A549 (cell line): Measurements from ENCODE around the gene PLCB4.

Experiments used
- CHD4 ChIP-seq: fragments of 200-600 bp; sonication (generic); IDR thresholded peaks from 2 replicates; pipeline ENCODE4 v1.6.1; 2016; ENCODE audit warnings: antibody characterized with exemption, mild to moderate bottlenecking, borderline replicate concordance
- E2F6 ChIP-seq: IDR thresholded peaks from 2 replicates; pipeline ENCODE4 v1.6.1; 2012; ENCODE audit warnings: low read depth, borderline replicate concordance
- EP300 ChIP-seq, 2 experiments: fragments of >200 bp; sonication (Bioruptor Twin); formaldehyde crosslinking; IDR thresholded peaks; 2 replicates in 1 of 2; 3 replicates in 1 of 2; pipeline ENCODE4 v1.6.1; 2016 to 2017
- HMGXB4 ChIP-seq: fragments of 250-450 bp; sonication (Bioruptor Pico); IDR thresholded peaks from 2 replicates; pipeline ENCODE4 v1.5.0; 2021; ENCODE audit warnings: mild to moderate bottlenecking, moderate library complexity, borderline replicate concordance
- POLR2A ChIP-seq: IDR thresholded peaks from 2 replicates; pipeline ENCODE4 v1.6.1; 2012; ENCODE audit warnings: mild to moderate bottlenecking, low read length
- POLR2AphosphoS2 ChIP-seq: conservative IDR thresholded peaks from 2 replicates; pipeline ENCODE4 v1.6.1; 2012; ENCODE audit warnings: low read length, improper control_type of control experiment, inconsistent platforms
- RAD21 ChIP-seq, 2 experiments: fragments of >200 bp in 1 of 2; sonication (Bioruptor Twin) in 1 of 2; formaldehyde crosslinking in 1 of 2; IDR thresholded peaks in 1 of 2; conservative IDR thresholded peaks in 1 of 2; 2 replicates in 1 of 2; 3 replicates in 1 of 2; pipeline ENCODE4 v1.6.1; 2012 to 2018; ENCODE audit warnings: inconsistent platforms in 1 of 2
- RARB ChIP-seq: fragments of 250-450 bp; sonication (Bioruptor Pico); IDR thresholded peaks from 2 replicates; pipeline ENCODE4 v1.8.0; 2021; ENCODE audit warnings: mild to moderate bottlenecking, moderate library complexity
- ZNF302 ChIP-seq: fragments of 250-450 bp; sonication (Bioruptor Pico); IDR thresholded peaks from 2 replicates; pipeline ENCODE4 v1.9.0; 2021; ENCODE audit warnings: inconsistent platforms, mild to moderate bottlenecking, moderate library complexity
- TF ChIP-seq, protein P1 (sequence below): fragments of >200 bp; sonication (Bioruptor Twin); formaldehyde crosslinking; IDR thresholded peaks from 3 replicates; pipeline ENCODE4 v1.5.1; 2016
- TF ChIP-seq, protein P2 (sequence below): fragments of 450-650 bp; IDR thresholded peaks from 2 replicates; pipeline ENCODE4 v1.6.1; 2014; ENCODE audit warnings: antibody characterized with exemption

DNA sequence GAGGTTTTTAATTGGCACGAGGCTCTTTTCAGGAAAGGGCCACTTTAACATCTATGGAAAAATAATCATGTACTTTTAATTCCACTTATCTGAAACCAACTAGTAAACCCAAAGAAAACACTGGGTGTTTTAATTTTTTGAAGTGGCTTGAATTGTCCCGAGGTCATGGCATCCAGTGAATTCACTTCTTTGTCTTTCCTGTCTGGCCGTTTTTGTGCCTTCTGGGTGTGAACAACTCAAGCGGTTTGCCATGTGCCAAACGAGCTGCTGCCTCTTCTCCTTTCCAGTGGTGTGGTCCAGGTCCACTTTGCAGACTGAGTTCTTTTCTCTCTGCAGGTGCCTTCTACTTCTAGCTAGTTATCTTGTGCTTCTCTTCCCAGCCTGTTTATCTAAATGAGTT lies 117.5 kb downstream of the PLCB4 start:
- TF ChIP-seq, protein P1, sequence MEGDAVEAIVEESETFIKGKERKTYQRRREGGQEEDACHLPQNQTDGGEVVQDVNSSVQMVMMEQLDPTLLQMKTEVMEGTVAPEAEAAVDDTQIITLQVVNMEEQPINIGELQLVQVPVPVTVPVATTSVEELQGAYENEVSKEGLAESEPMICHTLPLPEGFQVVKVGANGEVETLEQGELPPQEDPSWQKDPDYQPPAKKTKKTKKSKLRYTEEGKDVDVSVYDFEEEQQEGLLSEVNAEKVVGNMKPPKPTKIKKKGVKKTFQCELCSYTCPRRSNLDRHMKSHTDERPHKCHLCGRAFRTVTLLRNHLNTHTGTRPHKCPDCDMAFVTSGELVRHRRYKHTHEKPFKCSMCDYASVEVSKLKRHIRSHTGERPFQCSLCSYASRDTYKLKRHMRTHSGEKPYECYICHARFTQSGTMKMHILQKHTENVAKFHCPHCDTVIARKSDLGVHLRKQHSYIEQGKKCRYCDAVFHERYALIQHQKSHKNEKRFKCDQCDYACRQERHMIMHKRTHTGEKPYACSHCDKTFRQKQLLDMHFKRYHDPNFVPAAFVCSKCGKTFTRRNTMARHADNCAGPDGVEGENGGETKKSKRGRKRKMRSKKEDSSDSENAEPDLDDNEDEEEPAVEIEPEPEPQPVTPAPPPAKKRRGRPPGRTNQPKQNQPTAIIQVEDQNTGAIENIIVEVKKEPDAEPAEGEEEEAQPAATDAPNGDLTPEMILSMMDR: no peak
- TF ChIP-seq POLR2A (no peak), ZNF302 (CRISPR knock-in tag) (no peak), CHD4 (no peak), E2F6 (no peak), EP300 (IDR thresholded peaks at IDR 0.05) (no peak), RAD21 (conservative IDR thresholded peaks at IDR 0.05 in 1 of 2, IDR thresholded peaks at IDR 0.05 in 1 of 2) (no peak), HMGXB4 (CRISPR knock-in tag) (no peak), RARB (CRISPR knock-in tag) (no peak), POLR2AphosphoS2 (no peak)
- TF ChIP-seq, protein P2, sequence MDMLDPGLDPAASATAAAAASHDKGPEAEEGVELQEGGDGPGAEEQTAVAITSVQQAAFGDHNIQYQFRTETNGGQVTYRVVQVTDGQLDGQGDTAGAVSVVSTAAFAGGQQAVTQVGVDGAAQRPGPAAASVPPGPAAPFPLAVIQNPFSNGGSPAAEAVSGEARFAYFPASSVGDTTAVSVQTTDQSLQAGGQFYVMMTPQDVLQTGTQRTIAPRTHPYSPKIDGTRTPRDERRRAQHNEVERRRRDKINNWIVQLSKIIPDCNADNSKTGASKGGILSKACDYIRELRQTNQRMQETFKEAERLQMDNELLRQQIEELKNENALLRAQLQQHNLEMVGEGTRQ: no peak
